Activated CD4-positive, alpha-beta memory T cell treated with anti-CD3 and anti-CD28 coated beads, Interleukin-2, amount 10 ng/mL, durations not matched to agents 7 days and 5 days (primary cell): ENCODE results near the gene RS1. TPM values are rescaled to one million over a fixed set of nuclear protein-coding genes. Genes with fewer than 3 reads are reported as not detected.
A peak's percentile ranks its signal among the peaks of the same experiment; 100 is the strongest.

Source experiments
- CTCF ChIA-PET: fragments of 350-600 bp; sonication (Branson Sonifier 250); formaldehyde crosslinking; loops from one replicate; lab custom pipeline; 2021; ENCODE audit warnings: antibody characterized with exemption, inconsistent platforms; lab: Charles Lee
- POLR2A ChIA-PET: fragments of 350-600 bp; sonication (Branson Sonifier 250); formaldehyde crosslinking; loops from one replicate; lab custom pipeline; 2021; ENCODE audit warnings: antibody characterized with exemption; lab: Charles Lee
- DNase-seq: peaks from one replicate; pipeline ENCODE4 v3.0.0-alpha.2; 2020
- H3K27ac Mint-ChIP-seq: one replicate; pipeline ENCODE4 v1.8.0; 2021; ENCODE audit warnings: mild to moderate bottlenecking, mixed read lengths
- H3K27me3 Mint-ChIP-seq: one replicate; pipeline ENCODE4 v1.8.0; 2021; ENCODE audit warnings: mixed read lengths
- H3K36me3 Mint-ChIP-seq: one replicate; pipeline ENCODE4 v1.8.0; 2021; ENCODE audit warnings: low read depth, mixed read lengths
- H3K4me1 Mint-ChIP-seq: one replicate; pipeline ENCODE4 v1.8.0; 2021; ENCODE audit warnings: mixed read lengths
- H3K4me3 Mint-ChIP-seq: one replicate; pipeline ENCODE4 v1.8.0; 2021; ENCODE audit warnings: mild to moderate bottlenecking, mixed read lengths
- H3K9me3 Mint-ChIP-seq: one replicate; pipeline ENCODE4 v1.8.0; 2021; ENCODE audit warnings: mixed read lengths
- total RNA-seq, 2 experiments: library from RNA; stranded (reverse); gene quantifications; one replicate each; pipeline ENCODE4 v1.2.3, GENCODE V29; 2021

The RS1 gene
- total RNA-seq, 2 experiments from 2014 or later, result not detected

DNA sequence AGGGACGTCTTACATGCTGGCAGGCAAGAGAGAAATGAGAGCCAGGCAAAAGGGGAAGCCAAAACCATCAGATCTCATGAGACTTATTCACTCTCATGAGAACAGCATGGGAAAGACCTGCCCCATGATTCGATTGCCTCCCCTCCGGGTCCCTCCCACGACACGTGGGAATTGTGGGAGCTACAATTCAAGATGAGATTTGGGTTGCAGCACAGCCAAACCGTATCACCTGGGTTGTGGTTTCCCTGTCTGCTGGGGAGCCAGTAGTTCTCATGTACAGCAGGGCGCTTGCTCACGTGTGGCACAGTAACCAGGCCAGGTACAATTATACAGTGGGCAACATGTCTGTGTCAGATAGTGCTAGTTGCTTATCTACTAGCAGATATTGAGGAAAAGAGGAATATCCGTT lies 11.1 kb upstream of the RS1 start:
- CTCF ChIA-PET, result no interaction called here
- H3K27me3 Mint-ChIP-seq, result no peaks in the 10 kb centered on the region

DNA sequence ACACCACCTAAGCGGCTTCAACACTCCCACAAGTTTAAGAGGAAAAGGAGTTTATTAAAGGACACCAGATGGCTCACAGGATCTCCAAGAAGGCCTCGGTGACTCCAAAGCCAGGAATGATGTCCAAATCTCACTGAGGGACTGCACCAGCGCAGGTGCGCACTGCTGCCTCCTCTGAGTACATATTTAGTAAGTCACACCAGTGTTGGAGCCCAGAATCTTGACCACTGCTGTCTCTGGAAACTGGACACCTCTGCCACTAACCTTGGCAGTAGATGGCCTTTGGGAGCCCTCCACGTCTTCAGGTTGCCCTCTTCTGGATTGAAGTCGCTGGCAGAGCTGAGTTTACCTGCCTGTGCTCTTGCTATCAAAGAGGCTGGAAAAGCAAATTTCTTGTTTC lies 10.1 kb upstream of the RS1 start:
- Mint-ChIP-seq H3K27me3 (no peaks in the 10 kb centered on the region), H3K9me3 (no peaks in the 10 kb centered on the region), H3K27ac (no peak overlapping the region), H3K4me3 (no peak overlapping the region), H3K4me1 (peaks cover 2% of the 10 kb centered on the region), H3K36me3 (no peaks in the 10 kb centered on the region)
- ChIA-PET CTCF (no interaction called here), POLR2A (no interaction called here)
- DNase-seq, result no peak

More for the DNA sequence above, 11.1 kb upstream of the RS1 start:
- Mint-ChIP-seq H3K36me3 (no peaks in the 10 kb centered on the region), H3K27ac (no peak overlapping the region), H3K4me3 (no peak overlapping the region), H3K4me1 (no peaks in the 10 kb centered on the region), H3K9me3 (no peaks in the 10 kb centered on the region)
- POLR2A ChIA-PET, result no interaction called here
- no peak for DNase-seq

DNA sequence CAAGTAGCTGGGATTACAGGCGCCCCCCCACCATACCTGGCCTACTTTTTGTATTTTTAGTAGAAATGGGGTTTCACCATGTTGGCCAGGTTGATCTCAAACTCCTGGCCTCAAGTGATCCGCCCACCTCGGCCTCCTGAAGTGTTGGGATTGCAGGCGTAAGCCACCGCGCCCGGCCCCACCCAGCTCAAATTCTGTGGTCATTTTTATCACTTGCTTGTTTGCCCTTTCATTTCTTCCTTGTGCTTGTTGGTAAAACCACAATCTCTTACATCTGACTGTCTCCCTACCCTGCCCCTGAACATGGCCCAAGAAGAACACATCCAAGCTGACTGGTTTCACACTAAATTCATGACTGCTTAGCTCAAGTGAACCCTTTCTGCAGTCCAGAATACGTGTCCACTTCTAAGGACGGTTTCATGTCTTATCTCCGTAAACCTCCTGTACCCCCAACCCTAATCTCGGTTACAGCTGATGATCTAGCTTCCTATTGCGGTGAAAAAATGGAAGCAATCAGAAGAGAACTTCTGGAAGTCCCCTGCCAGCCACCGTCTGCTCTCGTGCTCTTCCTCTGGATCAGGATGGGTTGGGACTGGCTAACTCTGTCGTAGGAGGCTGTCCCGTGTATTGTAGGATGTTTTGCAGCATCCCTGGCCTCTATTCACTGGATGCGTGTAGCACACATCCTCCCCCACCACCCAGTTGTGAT lies 5.4 kb upstream of the RS1 start:
- Mint-ChIP-seq H3K4me1 (peaks cover 4% of the 10 kb centered on the region), H3K9me3 (no peaks in the 10 kb centered on the region), H3K4me3 (no peak overlapping the region), H3K36me3 (no peaks in the 10 kb centered on the region), H3K27me3 (no peaks in the 10 kb centered on the region), H3K27ac (no peak overlapping the region)
- CTCF ChIA-PET, result no interaction called here
- no peak for DNase-seq
- POLR2A ChIA-PET, result no interaction called here

DNA sequence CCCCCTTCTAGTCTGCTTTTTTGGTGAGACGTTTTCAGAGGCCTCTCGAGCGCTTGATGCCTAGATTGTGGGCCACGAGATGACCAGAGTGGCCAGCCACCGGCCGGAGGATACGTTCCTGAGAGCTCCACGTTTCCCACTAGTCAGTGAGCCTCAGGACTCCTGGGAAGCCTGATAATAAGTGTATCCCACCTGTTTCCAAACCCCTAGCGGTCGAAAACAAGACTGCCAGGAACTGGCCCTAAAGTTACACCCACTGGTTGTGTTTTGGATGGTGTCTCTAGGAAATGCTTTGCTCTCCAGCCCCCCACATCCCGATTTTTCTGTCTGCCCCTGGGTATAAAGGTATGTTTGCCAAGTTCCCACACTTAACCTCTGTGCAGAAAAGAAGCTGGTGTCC lies 4.6 kb upstream of the RS1 start:
- ChIA-PET CTCF (no interaction called here), POLR2A (no interaction called here)
- Mint-ChIP-seq H3K4me1 (peaks cover 4% of the 10 kb centered on the region), H3K9me3 (no peaks in the 10 kb centered on the region), H3K27ac (no peak overlapping the region), H3K4me3 (no peak overlapping the region), H3K36me3 (no peaks in the 10 kb centered on the region), H3K27me3 (no peaks in the 10 kb centered on the region)
- DNase-seq, result no peak

DNA sequence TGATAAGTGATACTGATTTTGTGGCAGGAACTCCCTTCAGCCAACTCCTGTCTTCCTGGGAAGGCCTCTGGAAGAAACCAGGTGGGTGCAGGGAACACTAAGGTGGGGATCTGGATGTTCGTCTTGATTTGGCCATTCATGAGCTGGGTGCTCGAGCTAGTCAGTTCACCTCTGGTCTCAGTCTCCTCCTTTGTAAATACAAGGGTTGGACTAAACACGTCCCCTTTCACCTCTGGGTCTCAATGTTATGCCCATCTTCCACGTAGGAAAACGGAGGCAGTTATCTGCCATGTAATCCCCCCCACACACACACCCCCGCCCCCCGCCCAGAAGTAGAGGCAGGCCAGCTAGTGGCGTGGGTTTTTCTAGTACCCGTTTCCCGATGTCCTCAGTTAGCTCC lies 4.1 kb upstream of the RS1 start:
- H3K27ac Mint-ChIP-seq, result no peak overlapping the region
- H3K36me3 Mint-ChIP-seq, result no peaks in the 10 kb centered on the region
- no peaks in the 10 kb centered on the region for H3K9me3 Mint-ChIP-seq
- DNase-seq, result no peak
- CTCF ChIA-PET, result no interaction called here
- no peak overlapping the region for H3K4me3 Mint-ChIP-seq
- no peaks in the 10 kb centered on the region for H3K27me3 Mint-ChIP-seq
- peaks cover 4% of the 10 kb centered on the region for H3K4me1 Mint-ChIP-seq
- POLR2A ChIA-PET, result no interaction called here

DNA sequence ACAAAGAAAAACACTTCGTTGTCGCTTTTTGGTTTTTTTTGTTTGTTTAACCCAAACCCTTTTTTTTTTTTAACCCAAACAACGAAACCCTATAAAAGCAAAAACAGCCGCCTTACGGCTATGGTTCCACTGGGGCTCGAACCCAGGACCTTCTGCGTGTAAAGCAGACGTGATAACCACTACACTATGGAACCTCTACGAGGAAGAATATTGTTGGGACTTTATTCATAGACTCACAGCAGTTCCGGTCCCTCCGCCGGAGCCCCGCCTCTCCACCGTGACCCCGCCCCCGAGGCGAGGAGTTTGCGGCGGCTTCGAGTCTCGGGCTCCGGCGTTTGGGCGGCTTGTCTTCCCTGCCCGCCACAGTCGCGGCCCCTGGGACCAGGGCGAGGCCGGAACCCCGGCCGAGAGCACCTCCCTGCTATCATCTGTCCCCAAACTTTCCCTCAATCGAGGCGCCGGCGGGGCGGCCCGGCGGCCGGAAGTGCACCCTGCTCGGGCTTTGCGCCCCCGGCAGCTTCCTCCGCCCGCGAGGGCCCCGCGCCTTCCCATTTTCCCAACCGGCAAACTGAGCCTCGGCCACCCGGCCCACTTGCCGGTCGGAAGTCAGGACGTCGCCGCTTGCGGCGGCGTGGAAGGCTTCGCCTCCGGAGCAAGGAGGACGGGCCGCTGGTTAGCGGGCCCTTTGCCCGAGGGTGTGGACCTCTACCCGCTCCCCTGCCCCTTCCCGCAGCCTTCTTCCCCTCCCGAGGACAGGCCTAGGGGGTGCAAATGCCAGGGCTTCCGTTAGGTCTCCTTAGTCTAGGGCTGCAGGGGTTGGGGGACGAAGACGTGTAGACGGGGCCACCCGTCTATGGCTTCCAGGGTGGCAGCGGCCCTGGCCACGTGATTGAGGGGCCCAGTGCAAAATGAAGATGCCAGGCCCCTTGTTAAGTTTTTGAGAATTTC lies 3.2 kb upstream of the RS1 start:
- CTCF ChIA-PET, result no interaction called here
- POLR2A ChIA-PET, result no interaction called here
- H3K36me3 Mint-ChIP-seq, result no peaks in the 10 kb centered on the region

DNA sequence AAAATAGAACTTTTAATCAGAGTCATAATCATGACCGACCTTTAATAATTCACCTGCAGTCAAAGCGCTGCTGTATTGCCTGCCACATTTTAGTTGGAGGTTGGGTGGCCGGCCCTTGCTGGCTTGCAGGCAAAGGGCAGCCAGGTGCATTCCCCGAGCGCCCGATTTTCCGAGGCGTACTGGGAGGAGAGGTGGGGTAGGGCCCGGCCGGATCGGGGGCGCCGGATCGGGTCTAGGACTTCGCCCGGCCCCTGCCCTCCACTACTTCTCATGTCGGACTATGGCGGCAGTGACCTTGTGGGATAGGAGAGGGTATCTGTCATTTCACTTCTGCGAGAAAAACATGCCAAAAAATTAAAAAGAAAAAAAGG lies 2.5 kb upstream of the RS1 start:
- ChIA-PET POLR2A (no interaction called here), CTCF (no interaction called here)
- Mint-ChIP-seq H3K4me1 (peaks cover 4% of the 10 kb centered on the region), H3K9me3 (no peaks in the 10 kb centered on the region), H3K36me3 (no peaks in the 10 kb centered on the region), H3K27me3 (no peaks in the 10 kb centered on the region), H3K27ac (peak overlapping the region; percentile 56), H3K4me3 (peak overlapping the region; percentile 69)
- peak; percentile 16 for DNase-seq

More for the DNA sequence above, 3.2 kb upstream of the RS1 start:
- Mint-ChIP-seq H3K9me3 (no peaks in the 10 kb centered on the region), H3K27me3 (no peaks in the 10 kb centered on the region), H3K27ac (peak overlapping the region; percentile 56), H3K4me1 (peaks cover 4% of the 10 kb centered on the region), H3K4me3 (peak overlapping the region; percentile 69)
- DNase-seq, result peak; percentile 79

DNA sequence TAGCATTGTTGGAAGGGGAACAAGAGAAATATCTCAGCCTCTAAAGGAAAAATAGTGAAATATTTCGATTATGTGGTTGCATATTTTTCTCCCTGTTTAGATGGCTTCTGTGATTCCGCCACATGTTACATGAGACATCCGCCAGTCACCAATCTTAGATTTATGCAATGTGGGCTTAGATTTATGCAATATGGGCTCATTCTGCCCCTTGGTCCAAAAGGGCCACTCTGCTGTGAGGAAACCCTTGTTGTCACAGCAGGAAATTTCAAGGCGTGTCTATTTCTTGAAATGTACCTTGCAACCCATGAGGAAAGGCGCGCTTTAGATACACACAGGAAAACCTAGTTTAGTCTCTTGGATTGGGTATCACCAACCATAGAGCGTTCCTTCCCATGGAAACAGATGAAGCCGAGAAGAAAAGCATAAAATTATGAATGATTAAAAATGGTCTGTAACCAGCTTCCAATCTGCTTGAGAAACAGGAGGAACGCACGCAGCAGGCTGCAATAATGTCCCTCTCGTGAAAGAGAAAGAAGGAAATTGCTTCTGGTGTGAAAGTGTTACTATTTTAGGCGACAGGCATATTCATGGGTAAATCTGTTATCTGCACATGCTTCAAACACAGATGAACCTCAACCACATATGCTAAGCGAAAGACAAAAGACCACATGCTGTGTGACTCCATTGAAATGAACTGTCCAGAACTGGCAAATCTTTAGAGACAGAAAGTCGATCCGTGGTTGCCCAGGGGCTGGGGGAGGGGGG lies 3.7 kb downstream of the RS1 start:
- Mint-ChIP-seq H3K36me3 (no peaks in the 10 kb centered on the region), H3K4me3 (no peak overlapping the region), H3K4me1 (peaks cover 3% of the 10 kb centered on the region), H3K27ac (no peak overlapping the region), H3K9me3 (no peaks in the 10 kb centered on the region), H3K27me3 (no peaks in the 10 kb centered on the region)
- POLR2A ChIA-PET, result no interaction called here
- CTCF ChIA-PET, result no interaction called here
- no peak for DNase-seq

DNA sequence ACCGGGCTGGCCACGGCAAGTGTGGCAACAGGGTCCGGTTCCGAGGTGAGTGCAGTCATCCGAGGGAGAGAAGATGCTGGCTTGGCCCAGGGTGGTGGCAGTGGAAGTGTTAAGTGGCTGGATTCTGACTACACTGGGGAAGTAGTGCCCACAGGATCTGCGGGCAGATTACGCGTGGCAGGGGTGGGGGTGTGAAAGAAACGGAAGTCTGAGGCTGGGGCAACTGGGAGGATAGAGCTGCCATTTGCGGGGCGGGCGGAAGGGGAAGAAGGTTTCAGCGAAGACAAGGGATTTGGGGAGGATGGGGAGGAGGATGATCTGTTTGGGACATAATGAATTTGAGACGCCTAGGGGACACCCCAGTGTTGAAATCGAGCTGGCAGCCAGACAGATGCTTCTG lies 5.3 kb downstream of the RS1 start:
- Mint-ChIP-seq H3K9me3 (no peaks in the 10 kb centered on the region), H3K4me1 (peaks cover 3% of the 10 kb centered on the region), H3K36me3 (no peaks in the 10 kb centered on the region), H3K27me3 (no peaks in the 10 kb centered on the region), H3K4me3 (no peak overlapping the region), H3K27ac (no peak overlapping the region)
- ChIA-PET CTCF (no interaction called here), POLR2A (no interaction called here)
- DNase-seq, result no peak

DNA sequence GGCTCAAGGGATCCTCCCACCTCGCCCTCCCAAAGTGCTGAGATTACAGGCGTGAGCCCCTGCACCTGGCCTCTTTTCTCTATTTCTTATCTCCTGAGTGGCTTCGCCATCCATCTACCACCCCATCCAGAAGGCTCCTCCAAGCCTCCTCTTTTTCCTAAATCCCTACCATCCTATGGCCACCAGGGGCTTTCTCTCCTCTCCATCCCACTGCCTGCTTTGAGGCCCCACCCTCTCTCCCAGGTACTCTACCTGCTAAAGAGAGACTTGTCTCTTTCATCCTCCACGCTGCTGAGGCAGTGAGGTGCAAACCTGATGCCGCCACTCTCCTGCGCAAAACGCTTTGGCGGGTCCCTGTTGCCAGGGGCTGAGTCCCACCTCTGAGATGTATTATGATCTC lies 7.0 kb downstream of the RS1 start:
- CTCF ChIA-PET, result no interaction called here

DNA sequence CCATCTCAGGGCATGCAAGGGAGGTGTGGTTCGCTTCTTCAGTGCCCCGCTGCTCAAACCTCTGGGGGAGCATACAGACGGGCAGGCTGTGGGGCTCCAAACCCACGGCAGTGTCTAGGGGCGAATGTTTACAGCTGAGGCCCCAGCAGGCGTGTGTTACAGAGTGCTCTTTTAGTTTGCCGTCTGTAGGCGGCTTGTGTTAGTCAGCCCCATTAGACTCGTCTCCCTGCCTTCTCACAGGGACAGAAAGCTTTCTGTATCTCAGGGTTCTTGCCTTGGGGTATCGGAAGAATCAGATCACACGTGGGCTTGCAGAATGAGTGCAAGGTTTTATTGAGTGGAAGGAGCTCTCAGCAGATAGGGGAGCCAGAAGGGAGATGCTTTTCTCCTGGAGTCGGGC lies 10.6 kb downstream of the RS1 start:
- POLR2A ChIA-PET, result no interaction called here
- H3K27me3 Mint-ChIP-seq, result no peaks in the 10 kb centered on the region
- no peaks in the 10 kb centered on the region for H3K4me1 Mint-ChIP-seq
- H3K4me3 Mint-ChIP-seq, result no peak overlapping the region
- H3K36me3 Mint-ChIP-seq, result no peaks in the 10 kb centered on the region
- no peak overlapping the region for H3K27ac Mint-ChIP-seq
- no peaks in the 10 kb centered on the region for H3K9me3 Mint-ChIP-seq
- CTCF ChIA-PET, result no interaction called here
- DNase-seq, result no peak

More for the DNA sequence above, 7.0 kb downstream of the RS1 start:
- Mint-ChIP-seq H3K9me3 (no peaks in the 10 kb centered on the region), H3K27me3 (no peaks in the 10 kb centered on the region), H3K4me3 (no peak overlapping the region), H3K36me3 (no peaks in the 10 kb centered on the region), H3K4me1 (peaks cover 3% of the 10 kb centered on the region), H3K27ac (no peak overlapping the region)
- POLR2A ChIA-PET, result no interaction called here
- no peak for DNase-seq

DNA sequence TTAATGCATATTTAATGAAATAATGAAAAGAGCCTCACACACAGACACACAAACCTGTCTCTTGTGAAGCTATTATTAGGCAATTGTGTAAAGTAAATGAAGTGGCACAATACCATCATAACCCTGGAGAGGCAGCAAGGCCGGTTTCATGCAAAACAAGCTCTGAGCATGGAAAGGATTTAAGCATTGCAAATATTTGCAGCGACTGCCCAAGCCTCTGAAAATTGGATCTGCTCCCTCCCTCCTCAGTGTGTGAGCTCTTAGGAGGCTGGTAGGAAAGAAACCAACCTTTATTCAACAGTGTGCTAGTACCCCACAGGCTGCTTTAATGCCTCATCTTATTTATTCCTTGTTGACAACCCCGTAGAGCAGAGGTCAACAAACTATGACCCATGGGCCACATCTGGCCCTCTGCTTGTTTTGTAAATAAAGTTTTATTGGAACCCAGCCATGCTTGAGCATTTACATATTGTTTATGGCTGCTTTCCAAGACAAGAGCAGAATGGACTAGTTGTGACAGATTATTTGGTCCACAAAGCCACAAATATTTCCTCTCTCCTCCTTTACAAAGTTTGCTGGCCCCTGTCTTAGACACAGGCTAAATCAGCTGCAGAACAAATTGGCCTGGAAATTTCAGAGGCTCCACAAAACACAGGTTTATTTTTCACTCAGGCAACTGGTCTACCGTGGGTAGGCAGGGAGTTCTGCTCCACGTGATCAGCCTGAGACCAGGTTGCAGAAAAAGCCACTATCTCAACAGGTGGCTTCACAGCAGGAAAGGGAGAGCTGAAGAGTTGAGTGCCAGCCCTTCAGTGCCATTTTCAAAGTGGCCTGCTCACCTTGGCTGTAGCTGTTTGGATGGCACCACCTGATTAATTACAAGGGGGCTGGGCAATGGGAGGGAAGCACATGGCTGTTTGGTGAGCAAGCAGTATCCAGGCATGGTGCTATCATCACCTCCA lies 16.8 kb downstream of the RS1 start:
- ChIA-PET POLR2A (no interaction called here), CTCF (no interaction called here)
- no peaks in the 10 kb centered on the region for H3K27me3 Mint-ChIP-seq
- H3K27ac Mint-ChIP-seq, result no peak overlapping the region
- no peaks in the 10 kb centered on the region for H3K4me1 Mint-ChIP-seq
- H3K4me3 Mint-ChIP-seq, result no peak overlapping the region
- DNase-seq, result no peak
- H3K36me3 Mint-ChIP-seq, result no peaks in the 10 kb centered on the region
- no peaks in the 10 kb centered on the region for H3K9me3 Mint-ChIP-seq
